Endothelial cell of umbilical vein (primary cell): Measurements from ENCODE around the gene PRR20C.
"Not testable (repeated sequence)": the region's sequence is repeated elsewhere in the genome, so short reads cannot be mapped to it uniquely, and the experiment has no call there.

Experiments used
- EZH2 ChIP-seq: IDR thresholded peaks from 2 replicates; pipeline ENCODE4 v1.6.1; 2012; ENCODE audit warnings: borderline replicate concordance, low read depth, mild to moderate bottlenecking, moderate library complexity, low read length, inconsistent platforms; ENCODE audit not compliant: severe bottlenecking
- MYC ChIP-seq: IDR thresholded peaks from one replicate; pipeline ENCODE4 v1.6.1; 2011; ENCODE audit warnings: mild to moderate bottlenecking, low read depth, low read length

DNA sequence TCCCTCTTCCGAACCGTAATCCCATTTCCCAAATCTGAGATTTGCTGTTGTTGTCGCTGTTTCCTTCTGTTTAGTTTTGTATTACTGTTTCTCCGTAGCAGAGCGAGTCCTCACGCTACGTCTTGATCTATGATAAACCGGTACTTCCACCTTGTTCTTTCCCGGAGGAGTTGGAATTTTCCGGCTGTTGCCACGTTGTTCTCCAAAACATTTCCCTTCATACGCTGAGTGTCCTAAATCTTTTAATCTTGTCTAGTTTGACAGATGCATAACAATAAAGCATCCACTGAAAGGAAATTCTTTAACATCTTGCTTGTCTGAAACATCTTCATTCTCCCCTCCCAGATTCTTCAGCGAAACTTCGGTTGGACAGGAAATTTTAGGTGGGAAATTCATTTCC is 5.8 kb upstream of the PRR20C start:
- not testable (repeated sequence) for TF ChIP-seq MYC, EZH2
